IMR-90 (cell line): ENCODE measurements around the gene PPP1R3F. TPM values are rescaled to one million over a fixed set of nuclear protein-coding genes. Genes with fewer than 3 reads are reported as not detected.

Source experiments
- ATAC-seq: fragments of 200-7000 bp; cut with Tn5 transposase; 2 replicates; pipeline ENCODE4 v1.9.1; 2020; ENCODE audit warnings: low read depth, mild to moderate bottlenecking, moderate library complexity
- BruUV-seq: library from RNA; stranded (reverse); fragments of 400-500 nt; replicated peaks from 2 replicates; lab custom pipeline; 2021; lab: Mats Ljungman, UMichigan
- CTCF ChIA-PET: fragments of 300-600 bp; formaldehyde crosslinking; extraction: SDS; loops from one replicate; lab custom pipeline; 2021; ENCODE audit warnings: antibody characterized with exemption; lab: Yijun Ruan, JAX
- POLR2A ChIA-PET: fragments of 300-600 bp; sonication (Branson Sonifier 250); formaldehyde crosslinking; loops from one replicate; lab custom pipeline; 2022; ENCODE audit warnings: antibody characterized with exemption; ENCODE audit not compliant: unreplicated experiment; lab: Charles Lee
- DNase-seq: peaks from one replicate; pipeline ENCODE4 v3.0.0; 2013
- H2AFZ ChIP-seq: replicated peaks from 2 replicates; pipeline ENCODE3; 2013; ENCODE audit warnings: low read length, mild to moderate bottlenecking; ENCODE audit not compliant: poor library complexity
- H2AK5ac ChIP-seq: 2 replicates; pipeline ENCODE4 v1.6.1; 2013; ENCODE audit warnings: low read depth, low read length, inconsistent platforms
- H2AK9ac ChIP-seq: replicated peaks from 2 replicates; pipeline ENCODE3; 2013; ENCODE audit warnings: mild to moderate bottlenecking, low read depth, low read length, moderate library complexity; ENCODE audit not compliant: poor library complexity
- H2BK120ac ChIP-seq: 2 replicates; pipeline ENCODE4 v1.6.1; 2013; ENCODE audit warnings: low read depth, low read length, inconsistent platforms
- H2BK15ac ChIP-seq: 3 replicates; pipeline ENCODE4 v1.6.1; 2013; ENCODE audit warnings: low read depth, low read length, inconsistent platforms
- H2BK20ac ChIP-seq: 2 replicates; pipeline ENCODE4 v1.6.1; 2013; ENCODE audit warnings: low read depth, mild to moderate bottlenecking, inconsistent platforms, low read length, moderate library complexity
- H2BK5ac ChIP-seq: 2 replicates; pipeline ENCODE4 v1.6.1; 2013; ENCODE audit warnings: mild to moderate bottlenecking, low read depth, low read length, inconsistent platforms; ENCODE audit not compliant: poor library complexity, severe bottlenecking
- H3K14ac ChIP-seq: replicated peaks from 2 replicates; pipeline ENCODE4 v1.6.1; 2013; ENCODE audit warnings: low read depth, low read length, inconsistent platforms
- H3K18ac ChIP-seq: 2 replicates; pipeline ENCODE4 v1.6.1; 2013; ENCODE audit warnings: low read depth, low read length, control low read depth
- H3K23ac ChIP-seq: 2 replicates; pipeline ENCODE4 v1.6.1; 2013; ENCODE audit warnings: low read depth, low read length, inconsistent platforms
- H3K27ac ChIP-seq: 2 replicates; pipeline ENCODE4 v1.5.1; 2013; ENCODE audit warnings: mild to moderate bottlenecking, control low read depth, low read length; ENCODE audit not compliant: insufficient read depth
- H3K27me3 ChIP-seq: 2 replicates; pipeline ENCODE4 v1.6.1; 2013; ENCODE audit warnings: low read length; ENCODE audit not compliant: control insufficient read depth, insufficient read depth
- H3K36me3 ChIP-seq: 2 replicates; pipeline ENCODE4 v1.6.1; 2013; ENCODE audit warnings: low read length, mixed read lengths; ENCODE audit not compliant: control insufficient read depth, insufficient read depth
- H3K4ac ChIP-seq: 2 replicates; pipeline ENCODE4 v1.6.1; 2013; ENCODE audit warnings: low read depth, low read length, inconsistent platforms
- H3K4me1 ChIP-seq: 2 replicates; pipeline ENCODE4 v1.6.1; 2013; ENCODE audit warnings: low read length, mixed read lengths; ENCODE audit not compliant: control insufficient read depth, insufficient read depth
- H3K4me2 ChIP-seq: 2 replicates; pipeline ENCODE4 v1.6.1; 2013; ENCODE audit warnings: low read depth, mild to moderate bottlenecking, control low read depth, low read length, moderate library complexity
- H3K4me3 ChIP-seq: 2 replicates; pipeline ENCODE4 v1.5.1; 2013; ENCODE audit warnings: low read depth, mild to moderate bottlenecking, control low read depth, low read length, moderate library complexity; ENCODE audit not compliant: insufficient read depth
- H3K56ac ChIP-seq: 2 replicates; pipeline ENCODE4 v1.6.1; 2013; ENCODE audit warnings: low read length, inconsistent platforms; ENCODE audit not compliant: insufficient read depth; ENCODE audit errors: extremely low read depth
- H3K79me1 ChIP-seq, 2 experiments: 2 replicates each; pipeline ENCODE4 v1.6.1; 2013; ENCODE audit warnings: low read length in 2 of 2, inconsistent platforms in 1 of 2, low read depth in 1 of 2
- H3K9ac ChIP-seq: 2 replicates; pipeline ENCODE4 v1.6.1; 2013; ENCODE audit warnings: low read depth, low read length, control low read depth
- H3K9me1 ChIP-seq: 2 replicates; pipeline ENCODE4 v1.6.1; 2013; ENCODE audit warnings: low read length, inconsistent platforms; ENCODE audit not compliant: insufficient read depth
- H3K9me3 ChIP-seq: 2 replicates; pipeline ENCODE4 v1.6.1; 2013; ENCODE audit warnings: low read length; ENCODE audit not compliant: control insufficient read depth, insufficient read depth
- H4K20me1 ChIP-seq: 2 replicates; pipeline ENCODE4 v1.6.1; 2013; ENCODE audit warnings: low read length, inconsistent platforms; ENCODE audit not compliant: insufficient read depth
- H4K5ac ChIP-seq: 2 replicates; pipeline ENCODE4 v1.6.1; 2013; ENCODE audit warnings: mild to moderate bottlenecking, low read depth, low read length, control low read depth
- H4K8ac ChIP-seq, 2 experiments: 2 replicates each; pipeline ENCODE4 v1.6.1; 2013; ENCODE audit warnings: low read depth in 2 of 2, low read length in 2 of 2, control low read depth in 1 of 2, inconsistent platforms in 1 of 2
- H4K91ac ChIP-seq: 2 replicates; pipeline ENCODE4 v1.6.1; 2013; ENCODE audit warnings: low read depth, low read length, inconsistent platforms; ENCODE audit not compliant: insufficient read depth
- BHLHE40 ChIP-seq: fragments of 150-350 bp; IDR thresholded peaks from 2 replicates; pipeline ENCODE4 v1.6.1; 2016; ENCODE audit warnings: mild to moderate bottlenecking, low read depth, low read length
- CEBPB ChIP-seq: IDR thresholded peaks from 2 replicates; pipeline ENCODE4 v1.6.1; 2012; ENCODE audit warnings: low read depth, low read length, improper control_type of control experiment
- CHD1 ChIP-seq: IDR thresholded peaks from 2 replicates; pipeline ENCODE4 v1.6.1; 2012; ENCODE audit warnings: low read depth, low read length, improper control_type of control experiment
- CTCF ChIP-seq: conservative IDR thresholded peaks from 2 replicates; pipeline ENCODE4 v1.5.1; 2012; ENCODE audit warnings: mild to moderate bottlenecking, low read depth, low read length, improper control_type of control experiment
- ELK1 ChIP-seq: fragments of 150-350 bp; IDR thresholded peaks from 2 replicates; pipeline ENCODE4 v1.6.1; 2016; ENCODE audit warnings: low read depth, mild to moderate bottlenecking, low read length, moderate library complexity, borderline replicate concordance
- FOS ChIP-seq: fragments of 150-350 bp; IDR thresholded peaks from 2 replicates; pipeline ENCODE4 v1.6.1; 2016; ENCODE audit warnings: low read depth, low read length
- MAFK ChIP-seq: IDR thresholded peaks from 2 replicates; pipeline ENCODE4 v1.6.1; 2012; ENCODE audit warnings: low read depth, low read length, improper control_type of control experiment
- MAZ ChIP-seq: IDR thresholded peaks from 2 replicates; pipeline ENCODE4 v1.6.1; 2012; ENCODE audit warnings: low read depth, mild to moderate bottlenecking, low read length, improper control_type of control experiment, moderate library complexity, borderline replicate concordance
- MXI1 ChIP-seq: IDR thresholded peaks from 2 replicates; pipeline ENCODE4 v1.6.1; 2012; ENCODE audit warnings: low read depth, mild to moderate bottlenecking, low read length, moderate library complexity, borderline replicate concordance
- NFE2L2 ChIP-seq: fragments of 150-350 bp; IDR thresholded peaks from 2 replicates; pipeline ENCODE4 v1.6.1; 2016; ENCODE audit warnings: low read depth, mild to moderate bottlenecking, low read length
- POLR2A ChIP-seq: IDR thresholded peaks from 2 replicates; pipeline ENCODE4 v1.6.1; 2012; ENCODE audit warnings: mild to moderate bottlenecking, low read depth, low read length
- RAD21 ChIP-seq: IDR thresholded peaks from 2 replicates; pipeline ENCODE4 v1.6.1; 2012; ENCODE audit warnings: low read length, improper control_type of control experiment
- RCOR1 ChIP-seq: IDR thresholded peaks from 2 replicates; pipeline ENCODE4 v1.6.1; 2012; ENCODE audit warnings: mild to moderate bottlenecking, low read length, improper control_type of control experiment; ENCODE audit not compliant: insufficient replicate concordance
- RFX5 ChIP-seq: IDR thresholded peaks from 2 replicates; pipeline ENCODE4 v1.8.0; 2012; ENCODE audit warnings: low read depth, mild to moderate bottlenecking, low read length, moderate library complexity
- SMC3 ChIP-seq: fragments of 150-350 bp; IDR thresholded peaks from 2 replicates; pipeline ENCODE4 v1.6.1; 2016; ENCODE audit warnings: low read depth, mild to moderate bottlenecking, antibody characterized with exemption, low read length, moderate library complexity
- USF2 ChIP-seq: fragments of 150-350 bp; IDR thresholded peaks from 2 replicates; pipeline ENCODE4 v1.6.1; 2017; ENCODE audit warnings: mild to moderate bottlenecking, antibody characterized with exemption, low read length, low read depth
- WGBS, 2 experiments: methylation state at CpG; one replicate each; pipeline versions ENCODE4 v1.1.5 to v1.1.7; 2013; ENCODE audit warnings: missing lambda C conversion rate in 2 of 2; ENCODE audit not compliant: insufficient read length in 1 of 2; ENCODE audit errors: extremely low coverage in 2 of 2; 5-methylcytosine and 5-hydroxymethylcytosine counted together
- dilution Hi-C: fragments of 300-500 bp; cut with HindIII; formaldehyde crosslinking; loops from one replicate; pipeline ENCODE4 v1.14.3; 2018; ENCODE audit warnings: low sequenced_read_pairs; ENCODE audit not compliant: unreplicated experiment
- in situ Hi-C: fragments of 300-500 bp; cut with MboI; formaldehyde crosslinking; loops from 3 replicates; pipeline ENCODE4 v1.14.3; 2019; ENCODE audit warnings: low sequenced_read_pairs, inconsistent platforms, mixed read lengths
- intact Hi-C: fragments of 100-400 bp; cut with micrococcal nuclease; formaldehyde crosslinking; loops from 2 replicates; pipeline ENCODE4 v1.10.0; 2022
- polyA plus RNA-seq, 3 experiments: library from polyadenylated mRNA; depleted of rRNA; stranded (reverse); fragments of >200 nt; gene quantifications; 2 replicates each; pipeline ENCODE4 v1.2.3, GENCODE V29; 2012; ENCODE audit warnings: low replicate concordance in 1 of 3
- total RNA-seq: library from RNA; depleted of rRNA; stranded (reverse); fragments of >200 nt; gene quantifications from 2 replicates; pipeline ENCODE4 v1.2.3, GENCODE V29; 2012

PPP1R3F gene
- total and polyA plus RNA-seq, 2 of the 4 experiments (the other 2 are of a cell fraction), result 0.72 to 1.7 TPM

- TF ChIP-seq USF2 (no peak), CEBPB (no peak), CHD1 (no peak), MAZ (no peak), ELK1 (no peak), NFE2L2 (no peak), BHLHE40 (no peak), MAFK (no peak), POLR2A (no peak), MXI1 (no peak), FOS (no peak), RFX5 (no peak), CTCF (no peak), RAD21 (no peak), RCOR1 (no peak), SMC3 (no peak)
- Histone ChIP-seq H3K9me1 (no peaks in the 10 kb centered on the region), H3K4me2 (no peak overlapping the region), H2AFZ (no peak overlapping the region), H3K18ac (no peak overlapping the region), H3K79me1 (peaks cover 0 to 3% of the 10 kb centered on the region in 2 experiments; a peak in 1 of 4 replicates), H4K20me1 (no peaks in the 10 kb centered on the region), H3K4ac (no peak overlapping the region), H4K8ac (no peak overlapping the region), H2BK120ac (no peak overlapping the region), H3K4me3 (no peak overlapping the region), H3K14ac (no peak overlapping the region), H2AK9ac (no peak overlapping the region), H2AK5ac (no peak overlapping the region), H3K36me3 (no peaks in the 10 kb centered on the region), H3K56ac (no peak overlapping the region), H4K5ac (no peak overlapping the region), H3K27ac (no peak overlapping the region), H3K27me3 (no peaks in the 10 kb centered on the region; the same call in 1 of the 2 replicates), H4K91ac (no peak overlapping the region), H3K9me3 (peaks cover 3% of the 10 kb centered on the region; the same call in 1 of the 2 replicates), H3K23ac (no peak overlapping the region), H3K9ac (no peak overlapping the region), H2BK15ac (no peak overlapping the region), H3K4me1 (no peaks in the 10 kb centered on the region), H2BK5ac (no peak overlapping the region), H2BK20ac (no peak overlapping the region)
- dilution Hi-C loops, result no loop called here
- ATAC-seq (no peak), DNase-seq (no peak)
- in situ Hi-C loops, result no loop called here
- CTCF ChIA-PET, result no interaction called here
- no CpG with 5 or more reads among the region's 2 CpGs for WGBS, 2 experiments
- POLR2A ChIA-PET, result no interaction called here
- intact Hi-C loops, result no loop called here
- BruUV-seq, result no TSS peak
These were observed 37.1 kb upstream of the PPP1R3F start for GRCh38 chrX:49232525-49232924.
